ENCODE measurements around the gene KRTAP12-3.

Gene KRTAP12-3

DNA sequence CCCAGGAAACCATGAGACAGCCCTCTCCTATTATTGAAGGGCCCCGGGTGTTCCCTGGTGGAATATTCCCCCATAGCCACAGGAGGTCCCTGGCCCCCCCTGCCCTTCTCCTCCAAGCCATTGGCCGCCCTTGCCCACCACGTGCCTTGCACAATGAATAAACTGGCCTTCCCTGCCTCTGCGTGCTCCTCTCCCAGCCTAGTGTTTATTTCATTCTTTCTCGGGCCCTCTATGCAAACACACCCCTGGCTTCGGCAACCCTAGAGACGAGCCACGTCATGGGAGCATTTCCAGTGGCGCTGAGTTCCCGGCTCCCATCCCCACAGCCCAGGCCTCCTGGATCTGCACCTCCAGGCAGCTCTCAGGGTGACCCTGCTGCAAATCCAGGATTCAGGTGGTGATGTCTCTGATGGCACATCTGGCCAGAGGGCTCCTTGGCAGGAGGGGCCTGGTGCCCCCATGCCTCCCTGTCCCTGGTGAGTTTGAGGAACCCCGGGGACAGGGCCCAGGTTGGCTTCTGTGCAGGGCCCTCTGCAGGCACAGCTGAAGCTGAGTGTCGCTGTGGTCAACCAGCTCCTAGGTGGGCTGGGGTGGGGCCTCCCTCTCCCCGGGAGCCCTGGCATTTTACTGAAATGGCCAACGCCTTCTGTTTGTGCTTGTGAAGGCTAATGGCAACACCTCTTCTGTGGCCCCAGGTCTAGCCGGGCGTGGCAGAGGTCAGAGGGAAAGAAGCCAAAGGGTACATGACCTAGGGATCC, 45.4 kb downstream of the KRTAP12-3 start:
- no peak for DNase-seq (ENCODE audit: low spot score)

DNA sequence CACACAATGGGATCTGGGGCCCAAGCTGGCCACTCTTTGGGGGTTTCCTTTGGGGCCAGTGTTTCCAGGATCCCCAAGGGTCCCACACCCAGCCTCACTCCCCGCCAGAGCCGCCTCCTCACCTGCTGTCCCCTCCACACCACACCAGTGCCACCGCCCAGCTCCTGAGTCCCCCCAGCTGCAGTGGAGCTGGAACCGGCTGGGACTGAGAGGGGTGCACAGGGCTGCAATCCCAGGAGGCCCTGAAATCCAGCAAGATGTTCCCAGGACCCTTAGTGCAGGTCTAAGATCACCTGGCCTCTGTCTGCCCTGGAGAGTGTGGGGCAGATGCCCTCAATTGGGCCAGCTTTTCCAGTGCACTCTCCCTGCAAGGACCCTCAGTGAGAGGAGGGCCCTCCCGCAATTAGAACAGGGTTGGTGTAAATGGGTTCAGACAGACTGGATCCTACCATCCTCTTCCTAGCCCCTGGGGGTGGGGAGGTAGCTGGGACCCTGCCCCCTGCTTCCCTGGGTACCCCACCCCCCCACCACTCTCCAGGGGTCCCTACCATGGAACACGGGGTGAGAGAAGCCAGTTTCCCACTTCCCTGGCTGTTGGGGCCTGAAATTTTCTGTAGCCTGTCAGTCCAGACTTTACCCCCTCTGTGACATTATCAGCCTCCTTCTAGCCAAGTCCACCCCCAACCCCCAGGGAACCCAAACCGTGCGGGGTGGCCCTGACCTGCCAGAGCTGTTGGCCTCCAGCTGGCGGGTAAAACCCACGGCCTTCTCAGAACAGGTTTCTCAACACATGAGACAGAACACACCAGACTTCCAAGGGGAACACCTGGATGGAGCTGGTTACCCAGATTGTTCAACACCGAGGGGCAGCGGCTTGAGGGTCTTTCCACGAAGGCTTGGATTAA, 46.3 kb downstream of the KRTAP12-3 start:
- no peak for DNase-seq (ENCODE audit: low spot score)

DNA sequence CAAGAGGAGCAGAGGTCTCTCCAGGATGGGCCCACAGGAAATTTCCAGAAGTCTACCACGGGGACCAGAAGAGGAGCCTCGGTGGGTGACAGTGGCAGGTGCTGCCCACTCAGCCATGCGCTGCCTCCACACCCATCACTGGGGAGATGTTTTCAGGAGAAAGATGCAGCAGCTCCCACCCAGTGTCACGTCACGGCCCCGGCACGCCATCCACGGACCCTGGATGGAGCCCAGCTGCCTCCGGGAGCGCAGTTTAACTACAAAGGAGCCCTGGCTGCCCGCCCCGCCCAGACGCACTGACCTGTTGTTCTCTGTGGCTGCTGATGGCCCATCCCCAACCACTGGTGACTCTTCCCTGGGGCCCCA, 46.9 kb downstream of the KRTAP12-3 start:
- DNase-seq (ENCODE audit: low spot score): no peak

DNA sequence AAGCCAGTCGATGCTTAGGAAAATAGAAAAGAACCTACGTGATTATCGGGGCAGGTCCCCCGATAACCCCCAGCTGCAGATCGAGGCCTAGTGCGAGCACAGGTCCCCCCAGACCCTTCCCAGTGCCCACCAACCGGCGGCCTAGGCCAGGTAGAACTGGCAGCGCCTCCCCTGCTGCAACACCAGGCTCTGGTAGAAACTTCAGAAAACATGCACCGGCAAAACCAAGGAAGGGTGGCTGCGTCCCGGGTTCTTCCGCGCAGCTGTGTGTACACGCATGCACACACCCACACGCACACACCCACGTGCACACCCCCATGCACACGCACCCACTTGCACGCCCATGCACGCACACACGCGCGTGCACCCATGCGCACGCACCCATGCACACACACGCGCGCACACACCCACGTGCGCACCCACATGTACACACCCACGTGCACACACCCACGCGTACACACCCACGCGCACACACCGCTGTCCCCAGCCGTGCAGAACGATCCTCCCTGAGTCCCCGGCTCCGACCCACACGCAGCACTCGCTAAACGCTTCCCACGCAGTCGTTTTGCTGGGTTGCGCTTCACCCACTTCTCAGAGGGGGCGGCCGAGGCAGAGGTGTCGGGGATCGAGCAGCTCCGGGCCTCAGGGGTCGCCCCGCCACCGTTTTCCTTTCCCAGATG, 48.4 kb downstream of the KRTAP12-3 start:
- DNase-seq (ENCODE audit: low spot score): no peak

DNA sequence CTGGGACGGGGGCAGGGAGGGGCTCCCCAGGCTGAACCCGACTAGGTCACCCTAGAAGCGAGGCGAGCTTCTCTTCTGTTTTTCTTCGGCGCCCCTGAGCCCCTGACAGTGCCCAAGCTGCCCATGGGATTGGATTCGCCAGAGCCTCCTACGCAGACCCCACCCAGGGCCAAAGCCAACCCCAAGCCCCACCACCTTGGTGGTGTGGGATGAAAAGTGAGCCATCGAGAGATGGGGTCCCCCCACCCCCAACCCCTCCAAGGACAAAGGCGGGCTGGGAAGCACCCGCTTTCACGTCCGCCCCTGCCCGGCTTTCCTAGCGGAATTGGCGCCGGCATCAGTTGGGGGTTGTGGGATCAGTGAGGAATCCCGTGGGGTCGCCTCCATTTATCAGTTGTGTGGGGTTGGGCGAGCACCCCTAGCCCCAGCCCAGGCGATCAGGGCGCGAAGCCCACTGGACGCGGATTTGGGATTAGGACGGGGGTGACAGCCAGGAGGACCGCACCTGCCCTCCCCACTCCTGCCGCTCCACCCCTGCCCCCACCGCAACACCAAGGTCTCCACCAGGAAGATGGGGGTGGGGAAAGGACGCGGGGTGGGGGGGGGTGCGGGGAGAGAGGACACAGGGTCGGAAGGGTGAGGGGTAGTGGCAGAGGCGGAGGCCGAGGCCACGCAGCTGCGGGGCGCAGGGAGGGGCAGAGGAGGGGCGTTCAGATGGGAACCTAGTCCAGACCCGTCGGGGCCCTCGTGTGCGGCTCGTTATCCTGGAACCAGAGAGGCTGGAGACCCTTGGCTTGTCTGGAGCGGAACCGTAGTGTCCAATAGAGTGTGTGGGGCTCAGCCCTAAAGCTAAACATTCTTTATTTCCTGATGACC, 49.2 kb downstream of the KRTAP12-3 start:
- DNase-seq (ENCODE audit: low spot score): no peak
